Effector CD8-positive, alpha-beta T cell (primary cell): ENCODE measurements around the gene DNAJC1.

ENCODE experiments used
- DNase-seq: peaks from one replicate; lab custom pipeline; 2025; lab: John Stamatoyannopoulos, UW

DNAJC1 gene

DNA sequence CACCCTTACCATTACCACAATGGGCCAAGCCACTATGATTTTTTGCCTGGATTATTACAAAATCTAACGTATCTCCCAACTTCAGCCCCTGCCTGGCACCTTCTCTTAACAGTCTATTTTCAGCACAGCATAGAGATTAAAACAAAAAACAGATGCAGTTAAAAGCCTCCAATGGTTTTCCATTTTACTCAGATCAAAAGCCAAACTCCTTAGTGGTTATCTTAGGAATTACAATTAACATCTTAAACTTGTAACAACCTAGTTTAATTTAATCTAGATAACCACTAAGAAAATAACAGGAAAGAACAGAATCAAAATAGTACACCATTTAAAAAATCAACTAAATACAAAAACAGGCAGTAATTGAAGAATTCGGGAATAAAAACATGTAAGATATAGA is 43.5 kb downstream of the DNAJC1 start:
- no peak for DNase-seq

DNA sequence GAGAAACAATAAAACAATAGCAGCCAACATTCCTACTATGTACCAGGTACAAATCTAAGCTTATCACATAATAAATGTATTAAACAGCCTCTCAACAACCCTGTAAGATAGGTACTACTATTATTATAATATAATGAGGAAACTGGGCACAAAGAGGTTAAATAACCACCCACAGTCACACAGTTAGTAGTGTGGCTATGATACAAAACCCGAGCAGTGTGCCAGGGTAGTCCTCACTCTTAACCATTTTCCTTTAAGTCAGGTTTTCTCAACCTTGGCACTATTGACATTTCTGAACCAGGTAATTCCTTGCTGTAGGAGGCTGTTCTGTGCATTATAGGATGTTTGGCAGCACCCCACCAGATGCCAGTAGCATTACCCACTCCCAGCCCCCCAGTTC is 48.8 kb downstream of the DNAJC1 start:
- no peak for DNase-seq

DNA sequence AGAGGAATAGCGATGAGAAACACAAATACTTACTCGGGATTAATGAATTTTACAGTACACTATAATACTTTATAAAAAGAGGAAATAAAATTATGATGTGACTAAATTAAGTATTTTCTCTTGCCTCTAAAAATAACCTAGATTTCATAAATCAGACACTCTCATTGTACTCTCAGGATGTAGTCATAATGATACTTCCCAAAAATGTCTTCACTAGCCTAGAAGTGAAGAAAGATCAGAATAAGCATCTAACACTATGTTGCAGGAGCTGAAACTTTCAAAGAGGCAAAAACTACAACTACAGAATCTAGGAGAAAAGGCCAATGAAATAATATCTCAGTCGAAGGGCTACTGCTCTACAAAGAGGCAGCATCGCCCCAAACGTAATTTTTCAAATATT is 49.4 kb downstream of the DNAJC1 start:
- DNase-seq, result no peak

DNA sequence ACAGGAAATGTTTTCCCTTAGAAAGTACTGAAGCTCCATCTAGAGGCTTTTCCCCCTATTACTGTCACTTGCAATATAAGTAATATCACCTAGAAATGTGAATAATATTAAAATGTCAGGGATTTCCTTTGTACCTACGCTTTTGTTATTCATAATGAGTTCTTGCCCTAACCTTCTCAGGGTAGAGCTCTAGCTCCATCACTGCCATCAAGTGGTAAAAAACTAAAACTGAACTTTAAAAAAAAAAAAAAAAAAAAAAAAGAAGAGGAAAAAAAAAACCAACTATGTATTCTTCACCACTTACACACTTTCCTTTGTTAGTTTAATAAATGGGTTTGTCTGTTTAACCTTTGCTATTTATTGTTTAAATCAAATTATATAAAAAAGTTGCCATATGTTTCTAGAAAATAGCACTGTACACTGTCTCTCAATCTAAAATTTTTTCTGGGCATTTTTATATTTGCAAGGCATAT is 49.9 kb downstream of the DNAJC1 start:
- DNase-seq, result no peak

DNA sequence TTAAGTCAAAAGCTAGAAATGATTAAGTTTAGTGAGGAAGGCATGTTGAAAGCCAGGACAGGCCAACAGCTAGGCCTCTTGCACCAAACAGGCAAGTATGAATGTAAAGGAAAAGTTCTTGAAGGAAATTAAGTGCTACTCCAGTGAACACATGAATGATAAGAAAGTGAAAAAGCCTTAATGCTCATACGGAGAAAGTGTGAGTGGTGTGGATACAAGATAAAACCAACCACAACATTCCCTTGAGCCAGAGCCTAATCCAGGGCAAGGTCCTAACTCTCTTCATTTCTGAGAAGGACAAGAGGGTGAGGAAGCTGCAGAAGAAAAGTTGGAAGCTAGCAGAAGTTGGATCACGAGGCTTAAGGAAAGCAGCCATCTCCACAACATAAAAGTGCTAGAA is 53.0 kb downstream of the DNAJC1 start:
- DNase-seq, result no peak

DNA sequence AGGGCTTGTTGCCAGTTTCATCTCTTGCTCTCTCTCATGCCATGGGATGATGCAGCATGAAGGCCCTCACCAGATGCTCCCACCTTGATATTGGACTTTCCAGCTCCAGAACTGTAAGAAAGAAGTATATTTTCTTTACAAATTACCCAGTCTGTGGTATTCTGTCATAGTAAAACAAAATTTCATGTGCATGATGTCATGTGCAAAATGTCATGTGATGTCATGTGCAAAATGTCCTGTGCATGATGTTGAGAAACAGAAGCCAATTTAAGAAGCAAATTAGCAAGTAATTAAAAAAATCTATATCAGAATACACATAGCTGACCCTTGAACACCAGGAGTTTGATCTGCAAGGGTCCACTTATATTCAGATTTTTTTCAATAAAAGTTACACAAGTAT is 56.6 kb downstream of the DNAJC1 start:
- DNase-seq, result no peak

DNA sequence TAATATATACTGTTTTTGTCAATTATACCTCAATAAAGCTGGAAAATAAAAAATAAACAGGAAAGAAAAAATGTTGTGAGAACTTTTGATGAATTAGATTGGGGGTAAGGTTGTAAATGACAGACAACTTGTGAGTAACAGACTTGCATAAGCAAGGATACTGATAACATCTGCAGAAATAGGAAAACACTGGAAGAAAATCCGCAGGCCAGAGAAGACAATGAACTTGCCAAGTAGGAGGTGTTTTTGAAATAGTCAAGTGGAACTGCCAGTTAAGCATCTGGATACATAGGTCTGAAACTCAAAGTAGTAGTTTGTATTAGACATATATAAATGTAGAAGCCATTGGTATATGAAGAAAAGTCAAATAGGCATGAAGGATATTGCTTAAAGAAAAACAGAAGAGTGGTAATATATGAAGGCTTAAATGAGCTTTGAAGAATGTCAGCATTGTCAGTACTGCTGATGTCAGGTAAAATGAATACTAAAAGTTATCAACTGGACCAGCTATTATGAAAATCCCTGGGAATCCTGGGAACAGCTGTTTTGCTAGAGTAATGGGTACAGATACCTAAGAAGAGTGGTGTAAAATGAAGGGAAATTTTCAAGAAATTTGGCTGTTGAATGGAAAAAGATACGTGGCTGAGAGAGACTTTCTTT is 58.7 kb downstream of the DNAJC1 start:
- DNase-seq, result no peak

DNA sequence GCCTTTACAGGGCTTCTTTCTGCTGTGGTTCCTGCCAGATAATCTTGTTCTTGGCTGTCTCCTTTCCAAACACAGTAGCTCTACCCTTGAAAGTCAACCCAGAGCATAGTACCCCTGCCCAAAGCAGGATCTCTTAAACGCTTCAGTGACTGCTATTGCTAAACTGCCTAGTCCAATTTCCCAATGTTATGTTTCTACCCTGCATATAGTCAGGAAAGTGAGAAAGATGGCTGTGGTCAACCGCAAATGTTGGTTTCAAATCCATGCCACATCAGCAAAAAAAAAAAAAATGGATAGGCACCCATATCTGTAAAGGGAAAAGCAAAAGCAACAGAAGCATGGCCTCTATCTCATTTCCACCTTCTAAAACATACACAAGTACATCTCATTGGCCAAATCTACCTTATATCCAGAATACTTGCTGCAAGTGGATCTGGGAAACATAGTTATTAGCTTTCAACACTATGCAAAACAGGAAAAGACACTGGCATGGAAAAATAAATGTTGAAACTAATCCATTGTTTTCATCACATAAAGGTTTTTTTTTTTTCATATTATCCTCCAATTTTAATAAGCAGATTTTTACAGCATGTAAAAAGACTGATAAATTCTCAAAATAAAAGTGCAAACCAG is 59.8 kb downstream of the DNAJC1 start:
- DNase-seq, result no peak

DNA sequence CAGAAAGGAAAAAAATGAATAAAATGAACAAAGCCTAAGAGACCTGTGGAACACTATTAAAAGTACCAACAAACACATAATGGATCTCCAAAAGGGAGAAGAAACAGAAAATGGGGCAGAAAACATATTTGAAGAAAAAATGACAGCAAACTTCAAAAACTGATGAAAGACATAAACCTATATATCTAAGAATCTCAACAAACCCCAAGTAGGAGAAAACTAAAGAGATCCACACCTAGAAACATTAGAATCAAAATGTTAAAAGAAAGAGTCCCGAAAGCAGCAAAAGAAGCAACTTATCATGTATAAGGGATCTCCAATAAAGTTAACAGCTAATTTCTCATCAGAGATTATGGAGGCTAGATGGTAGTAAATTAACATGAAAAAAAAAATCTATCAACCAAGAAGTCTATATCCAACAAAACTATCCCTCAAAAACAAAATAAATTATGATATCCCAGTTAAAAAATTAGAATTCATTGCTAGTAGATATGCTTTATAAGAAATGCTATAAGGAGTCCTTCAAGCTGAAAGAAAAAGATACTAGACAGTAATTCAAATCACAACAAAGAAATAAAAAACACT is 68.0 kb downstream of the DNAJC1 start:
- no peak for DNase-seq

DNA sequence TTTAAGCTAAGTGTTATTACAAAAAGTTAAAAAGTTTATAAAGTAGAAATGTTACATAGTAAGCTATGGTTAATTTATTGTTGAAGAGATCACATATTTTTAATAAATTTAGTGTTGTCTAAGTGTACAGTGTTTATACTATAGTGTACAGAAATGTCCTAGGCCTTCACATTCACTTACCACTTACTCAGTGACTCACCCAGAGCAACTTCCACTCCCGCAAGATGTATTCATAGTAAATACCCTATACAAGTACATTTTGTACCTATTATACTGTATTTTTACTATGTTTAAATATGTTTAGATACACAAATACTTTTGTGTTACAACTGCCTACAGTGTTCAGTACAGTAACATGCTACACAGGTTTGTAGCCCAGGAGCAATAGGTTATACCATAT is 69.2 kb downstream of the DNAJC1 start:
- no peak for DNase-seq

DNA sequence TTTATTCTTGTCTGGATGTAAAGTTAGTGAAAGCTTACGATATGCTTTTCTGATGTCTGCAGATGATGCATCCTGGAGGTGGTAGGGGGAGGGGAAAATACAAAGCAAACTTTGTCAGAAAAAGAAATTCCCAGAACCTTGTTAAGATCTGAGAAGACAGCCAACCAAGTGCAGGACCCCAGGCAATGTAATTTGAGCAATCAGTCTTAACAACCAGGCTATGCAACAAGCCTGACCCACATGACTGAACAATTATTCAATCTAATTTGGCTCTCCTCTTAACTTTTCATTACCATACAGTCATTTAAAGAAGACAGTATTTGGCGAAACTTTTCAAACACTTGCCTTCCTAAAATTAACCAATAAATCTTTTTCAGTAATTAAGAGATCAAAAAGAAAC is 74.5 kb downstream of the DNAJC1 start:
- no peak for DNase-seq

DNA sequence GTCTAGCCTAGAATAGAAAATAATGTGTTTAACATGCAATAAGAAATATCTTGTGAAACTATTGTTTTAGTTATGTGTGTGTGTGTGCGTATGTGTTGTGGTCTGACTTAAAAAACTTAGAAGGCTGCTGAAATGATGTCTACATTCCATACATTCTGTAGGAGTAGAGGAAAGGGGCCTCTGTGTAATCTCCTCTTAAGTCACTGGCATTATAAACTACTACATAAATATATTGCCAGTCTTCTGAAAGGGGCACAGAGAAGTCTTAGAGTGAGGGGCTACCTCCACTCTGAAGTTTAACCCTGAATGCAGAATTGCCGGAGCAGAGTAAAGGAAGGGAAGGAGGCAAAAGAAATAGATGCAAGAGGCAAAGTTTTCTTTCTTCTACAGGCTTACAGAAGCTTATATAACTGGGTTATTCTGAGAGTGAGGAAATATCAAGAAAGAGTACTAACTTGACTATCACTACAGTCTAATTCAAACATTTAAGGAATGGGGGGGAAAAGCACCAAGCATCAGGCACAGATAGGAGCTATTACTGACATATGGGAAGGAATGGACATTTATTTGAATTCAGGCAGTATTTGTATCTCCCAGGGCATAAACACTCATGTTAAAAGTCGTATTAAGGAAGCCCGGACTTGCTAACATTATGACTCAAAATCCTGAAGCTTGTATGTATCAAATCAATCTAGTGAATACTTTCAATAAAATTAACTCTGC is 75.7 kb downstream of the DNAJC1 start:
- no peak for DNase-seq

DNA sequence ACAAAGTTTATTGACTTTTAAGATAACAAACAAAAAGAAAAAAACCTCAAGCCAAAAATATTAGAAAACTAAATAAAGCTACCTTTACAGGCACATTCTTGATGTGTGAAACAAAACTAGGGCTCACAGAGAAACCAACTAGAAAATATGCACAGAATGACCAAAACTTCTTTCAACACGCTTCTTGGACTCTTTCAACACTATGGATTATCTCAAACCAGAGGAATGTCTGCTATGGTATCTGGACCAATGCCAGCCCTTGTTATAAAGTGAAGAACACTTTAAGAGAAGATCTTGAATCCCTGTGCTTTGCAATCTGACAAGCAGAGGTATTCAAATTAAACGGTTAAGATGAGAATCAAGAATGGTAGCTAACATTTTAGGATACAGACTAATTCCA is 76.6 kb downstream of the DNAJC1 start:
- DNase-seq, result no peak

DNA sequence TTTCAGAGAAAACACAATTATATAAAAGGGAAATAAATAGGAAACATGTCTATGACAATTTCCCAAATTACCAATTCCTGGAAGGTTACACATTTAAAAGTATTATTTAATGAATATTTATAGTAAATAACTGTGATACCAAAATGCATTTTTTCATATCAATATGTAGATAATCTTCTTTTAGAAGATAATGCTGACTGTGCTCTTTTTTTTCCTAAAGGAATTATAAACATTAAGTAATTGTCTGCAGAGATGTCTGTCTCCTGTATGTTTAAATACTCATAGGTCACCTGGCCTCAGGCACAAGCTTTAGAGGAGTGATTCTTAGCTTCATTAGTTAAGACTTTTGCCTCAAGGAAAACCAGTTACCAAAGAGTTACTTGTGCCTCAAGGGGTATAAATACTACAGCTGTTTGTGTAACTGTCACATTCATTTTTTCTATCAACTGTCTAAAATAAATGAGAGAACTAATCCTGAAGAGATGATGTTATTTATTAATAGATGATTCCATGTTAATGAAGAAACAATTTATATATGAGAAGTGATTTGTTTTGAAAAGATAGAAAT is 77.1 kb downstream of the DNAJC1 start:
- DNase-seq, result no peak

DNA sequence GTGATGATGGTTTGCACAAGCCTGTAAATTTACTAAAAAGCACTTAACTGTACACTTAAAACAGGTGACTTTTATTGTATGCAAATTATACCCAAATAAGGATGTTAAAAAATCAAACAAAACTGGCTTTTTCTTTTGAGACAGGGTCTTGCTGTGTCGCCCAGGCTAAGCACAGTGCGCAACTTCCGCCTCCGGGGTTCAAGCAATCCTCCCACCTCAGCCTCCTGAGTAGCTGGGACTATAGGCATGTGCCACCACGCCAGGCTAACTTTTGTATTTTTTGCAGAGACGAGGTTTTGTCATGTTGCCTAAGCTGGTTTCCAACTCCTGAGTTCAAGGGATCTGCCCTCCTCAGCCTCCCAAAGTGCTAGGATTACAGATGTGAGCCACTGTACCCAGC is 77.7 kb downstream of the DNAJC1 start:
- no peak for DNase-seq

DNA sequence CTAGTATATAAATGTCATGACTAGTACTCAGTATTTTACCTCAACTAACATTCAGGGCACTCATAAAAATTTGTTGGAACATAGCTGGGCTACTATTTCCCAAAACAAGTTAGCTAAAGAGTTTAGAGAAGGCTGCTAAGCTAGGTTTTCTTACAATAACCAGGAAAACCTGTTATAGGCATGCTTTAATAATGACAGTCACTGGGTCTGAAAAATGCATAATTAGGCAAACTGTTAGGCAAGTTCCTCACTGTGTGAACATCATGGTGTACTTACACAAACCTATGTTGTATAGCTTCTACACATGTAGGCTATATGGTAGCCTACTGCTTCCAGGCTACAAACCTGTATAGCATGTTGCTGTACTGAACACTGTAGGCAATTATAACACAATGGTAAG is 79.0 kb downstream of the DNAJC1 start:
- no peak for DNase-seq

DNA sequence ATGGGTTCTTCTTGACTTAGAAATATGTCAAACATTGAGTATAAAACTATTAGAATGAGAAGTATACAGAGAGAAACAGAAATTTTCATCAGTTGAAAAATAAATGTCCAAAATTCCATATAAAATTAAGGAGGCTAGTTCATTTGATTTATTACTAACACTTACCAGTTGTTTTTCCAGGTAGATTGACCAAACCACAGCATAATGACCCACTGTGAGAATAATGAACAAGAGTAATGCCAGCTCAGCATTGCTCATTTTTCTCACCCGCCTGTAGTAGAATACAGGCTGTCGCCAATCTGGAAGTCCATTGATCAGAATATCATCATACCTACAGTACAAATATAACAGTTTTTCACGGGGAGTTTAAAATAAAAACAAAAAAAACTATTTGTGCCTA is 82.9 kb downstream of the DNAJC1 start:
- DNase-seq, result no peak

DNA sequence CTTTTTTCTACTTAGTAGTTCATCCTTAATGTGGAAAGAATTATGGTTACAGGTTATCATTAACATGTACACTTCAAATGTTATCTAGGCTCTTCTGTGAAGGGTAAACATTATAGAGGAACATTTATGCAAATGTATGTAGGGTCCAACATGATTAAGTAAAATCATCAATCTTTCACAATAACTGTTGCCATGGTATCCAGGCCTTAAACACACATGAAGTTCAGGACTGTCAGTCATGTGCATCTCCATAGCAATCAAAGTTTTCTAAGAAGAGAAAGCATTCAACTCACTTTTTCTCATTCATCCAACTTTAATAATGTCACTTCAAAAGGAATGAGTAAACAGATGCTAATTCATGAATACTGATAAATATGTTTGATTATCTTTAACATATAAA is 83.6 kb downstream of the DNAJC1 start:
- DNase-seq, result no peak

DNA sequence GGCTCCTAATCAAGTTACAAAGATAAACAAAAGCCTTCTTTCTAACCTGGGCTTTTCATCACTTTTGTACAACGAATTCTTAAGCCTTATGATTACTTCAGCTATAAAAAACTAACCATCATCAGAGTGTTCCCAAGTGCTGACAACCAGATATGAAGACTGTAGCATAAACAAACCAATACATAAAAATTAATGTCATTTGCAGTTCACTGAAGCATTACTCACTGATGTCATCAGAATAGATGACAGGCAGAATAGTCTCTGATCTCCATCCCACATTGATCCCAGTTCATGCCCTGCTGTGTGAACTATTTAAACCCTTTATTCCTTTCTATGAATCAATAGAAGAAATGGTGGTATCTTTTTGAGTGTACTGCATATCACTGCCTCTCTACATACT is 84.4 kb downstream of the DNAJC1 start:
- no peak for DNase-seq

DNA sequence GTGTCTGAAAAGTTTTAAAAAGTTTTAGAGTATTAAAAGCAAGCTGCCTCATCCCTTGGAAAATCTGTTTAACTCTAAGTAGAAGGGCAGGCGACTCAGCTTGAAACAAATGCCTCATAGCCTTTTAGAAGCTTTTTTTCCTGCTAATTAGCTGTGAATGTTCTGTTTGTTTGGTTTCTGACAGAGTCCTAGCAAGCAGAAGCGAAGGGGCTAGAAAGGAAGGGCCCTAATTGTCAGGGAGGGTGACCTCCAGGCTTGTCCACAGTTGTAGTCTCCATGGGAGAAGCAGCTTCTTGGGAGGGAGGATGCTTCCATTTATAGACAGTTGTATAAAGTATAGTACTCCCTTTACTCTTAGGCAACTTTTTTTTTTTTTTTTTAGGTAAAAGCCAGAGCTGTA is 90.9 kb downstream of the DNAJC1 start:
- DNase-seq, result no peak

DNA sequence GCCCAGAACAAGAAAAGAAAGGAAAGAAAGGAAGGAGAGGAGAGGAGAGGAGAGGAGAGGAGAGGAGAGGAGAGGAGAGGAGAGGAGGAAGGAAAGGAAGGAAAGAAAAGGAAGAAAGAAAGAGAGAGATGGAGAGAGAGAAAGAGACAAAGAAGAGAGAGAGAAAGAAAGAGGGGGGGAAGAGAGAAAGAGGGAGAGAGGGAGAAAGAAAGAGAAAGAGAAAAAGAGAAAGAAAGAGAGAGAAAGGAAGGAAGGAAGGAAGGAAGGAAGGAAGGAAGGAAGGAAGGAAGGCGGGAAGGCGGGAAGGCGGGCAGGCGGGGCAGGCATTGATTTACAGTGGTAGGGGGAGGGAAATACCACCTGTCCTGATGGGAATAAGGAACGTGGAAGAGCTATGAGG is 92.7 kb downstream of the DNAJC1 start:
- DNase-seq, result no peak

DNA sequence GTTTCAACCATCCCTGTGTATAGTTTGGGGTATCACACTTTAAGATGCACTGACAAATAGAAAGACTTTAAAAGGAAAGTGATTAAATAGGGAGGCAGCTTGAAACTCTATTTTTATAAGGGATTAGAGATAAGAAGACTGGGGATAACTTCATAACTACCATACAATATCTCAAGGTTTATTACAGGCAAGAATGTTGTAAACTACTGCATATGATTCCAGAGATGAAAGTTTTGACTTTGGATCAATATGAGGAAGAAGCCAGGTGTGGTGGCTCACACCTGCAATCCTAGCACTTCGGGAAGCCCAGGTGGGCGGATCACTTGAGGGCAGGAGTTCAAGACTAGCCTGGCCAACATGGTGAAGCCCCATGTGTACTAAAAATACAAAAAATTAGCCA is 96.1 kb downstream of the DNAJC1 start:
- DNase-seq, result no peak

DNA sequence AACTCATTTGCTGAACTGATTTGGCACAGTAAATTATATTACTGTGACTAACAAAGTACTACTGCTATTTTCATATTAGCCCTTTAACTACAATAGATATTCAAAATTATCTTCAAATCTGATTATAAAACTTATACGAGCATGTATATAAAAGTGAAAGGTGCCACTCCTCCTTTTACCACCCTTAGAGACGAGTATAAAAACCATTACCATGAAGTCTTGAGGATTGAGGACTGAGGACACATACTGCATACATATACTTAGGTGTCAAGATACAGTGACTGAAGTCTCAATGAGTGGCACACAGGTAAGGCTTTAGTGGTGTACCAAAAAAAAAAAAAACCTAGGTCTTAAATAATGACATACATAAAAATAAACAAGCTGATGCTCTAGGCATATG is 98.6 kb downstream of the DNAJC1 start:
- no peak for DNase-seq
